Sigmoid colon (tissue), 4 donors: ENCODE data around the gene CDKN1A.

Experiments used
- EP300 ChIP-seq, 4 donors: sonication (generic); formaldehyde crosslinking; IDR thresholded peaks; one replicate each; pipeline ENCODE4 v1.6.1; 2017; ENCODE audit warnings: antibody characterized with exemption in 4 of 4
- POLR2A ChIP-seq, 2 donors: fragments of 450-650 bp; IDR thresholded peaks; one replicate each; pipeline ENCODE4 v1.6.1; 2016; ENCODE audit warnings: antibody characterized with exemption in 2 of 2, mild to moderate bottlenecking in 2 of 2, moderate library complexity in 2 of 2
- TF ChIP-seq, protein P1 (sequence below), 4 experiments: fragments of 450-650 bp in 3 of 4; fragments of 200-600 bp in 1 of 4; IDR thresholded peaks; one replicate each; pipeline ENCODE4 v1.5.1; 2016 to 2019; ENCODE audit warnings: antibody characterized with exemption in 4 of 4, mild to moderate bottlenecking in 3 of 4, moderate library complexity in 2 of 4

DNA sequence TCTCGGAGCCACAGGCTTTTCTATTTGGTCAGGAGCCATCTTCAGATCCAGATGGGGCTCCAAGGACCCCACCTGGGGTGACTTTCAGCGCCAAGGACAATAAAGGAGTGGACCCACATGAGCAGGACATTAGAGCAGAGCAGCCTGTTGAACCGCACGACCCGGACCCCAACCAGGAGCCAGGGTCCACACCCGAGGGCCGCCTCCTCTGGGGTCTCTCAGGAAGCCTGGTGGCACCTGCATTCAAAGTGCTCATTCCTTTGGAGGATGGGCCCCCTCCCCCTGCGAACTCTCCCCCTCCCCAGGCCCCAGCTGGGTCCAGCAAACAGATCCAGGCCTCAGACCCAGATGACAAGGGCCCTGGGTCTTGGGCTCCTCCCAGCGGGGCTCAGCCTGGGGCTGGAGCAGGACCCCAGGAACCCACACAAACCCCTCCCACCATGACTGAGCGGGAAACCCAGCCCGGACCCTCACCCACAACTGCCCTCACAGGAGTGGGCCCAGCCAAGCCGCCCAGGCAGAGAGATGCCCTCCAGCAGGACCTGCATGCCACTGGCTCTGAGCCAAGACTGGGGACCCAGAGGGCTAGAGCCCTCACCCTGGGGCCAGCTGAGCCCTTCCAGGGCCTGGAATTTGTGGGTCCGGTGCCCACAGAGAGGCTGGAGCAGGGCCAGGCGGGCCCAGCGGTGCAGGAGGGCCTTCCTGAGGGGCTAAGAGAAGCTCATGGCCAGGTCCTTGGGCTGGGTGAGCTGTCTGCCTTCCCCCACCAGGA is 43.0 kb downstream of the CDKN1A start:
- TF ChIP-seq, protein P1, sequence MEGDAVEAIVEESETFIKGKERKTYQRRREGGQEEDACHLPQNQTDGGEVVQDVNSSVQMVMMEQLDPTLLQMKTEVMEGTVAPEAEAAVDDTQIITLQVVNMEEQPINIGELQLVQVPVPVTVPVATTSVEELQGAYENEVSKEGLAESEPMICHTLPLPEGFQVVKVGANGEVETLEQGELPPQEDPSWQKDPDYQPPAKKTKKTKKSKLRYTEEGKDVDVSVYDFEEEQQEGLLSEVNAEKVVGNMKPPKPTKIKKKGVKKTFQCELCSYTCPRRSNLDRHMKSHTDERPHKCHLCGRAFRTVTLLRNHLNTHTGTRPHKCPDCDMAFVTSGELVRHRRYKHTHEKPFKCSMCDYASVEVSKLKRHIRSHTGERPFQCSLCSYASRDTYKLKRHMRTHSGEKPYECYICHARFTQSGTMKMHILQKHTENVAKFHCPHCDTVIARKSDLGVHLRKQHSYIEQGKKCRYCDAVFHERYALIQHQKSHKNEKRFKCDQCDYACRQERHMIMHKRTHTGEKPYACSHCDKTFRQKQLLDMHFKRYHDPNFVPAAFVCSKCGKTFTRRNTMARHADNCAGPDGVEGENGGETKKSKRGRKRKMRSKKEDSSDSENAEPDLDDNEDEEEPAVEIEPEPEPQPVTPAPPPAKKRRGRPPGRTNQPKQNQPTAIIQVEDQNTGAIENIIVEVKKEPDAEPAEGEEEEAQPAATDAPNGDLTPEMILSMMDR (IDR thresholded peaks at IDR 0.05) = no peak
- TF ChIP-seq EP300 (IDR thresholded peaks at IDR 0.05) = no peak
- no peak for TF ChIP-seq POLR2A (IDR thresholded peaks at IDR 0.05)
